Activated naive CD8-positive, alpha-beta T cell treated with anti-CD3 and anti-CD28 coated beads, Interleukin-2, amount 50 U/mL, for 24 hours (primary cell): ENCODE measurements around the gene PACS1.

ENCODE experiments used
- ATAC-seq: fragments of 150-1000 bp; cut with Tn5 transposase; one replicate; pipeline ENCODE4 v1.10.0; 2021
- DNase-seq: peaks from one replicate; pipeline ENCODE4 v3.0.0; 2021
- H3K27ac Mint-ChIP-seq: one replicate; pipeline ENCODE4 v1.8.0; 2021; ENCODE audit warnings: mild to moderate bottlenecking, mixed read lengths
- H3K27me3 Mint-ChIP-seq: one replicate; pipeline ENCODE4 v1.8.0; 2021; ENCODE audit warnings: mixed read lengths
- H3K36me3 Mint-ChIP-seq: one replicate; pipeline ENCODE4 v1.8.0; 2021; ENCODE audit warnings: low read depth, mixed read lengths
- H3K4me1 Mint-ChIP-seq: one replicate; pipeline ENCODE4 v1.8.0; 2021; ENCODE audit warnings: mixed read lengths
- H3K4me3 Mint-ChIP-seq: one replicate; pipeline ENCODE4 v1.8.0; 2021; ENCODE audit warnings: mild to moderate bottlenecking, moderate library complexity, mixed read lengths
- H3K9me3 Mint-ChIP-seq: one replicate; pipeline ENCODE4 v1.8.0; 2021; ENCODE audit warnings: mixed read lengths

PACS1 gene

DNA sequence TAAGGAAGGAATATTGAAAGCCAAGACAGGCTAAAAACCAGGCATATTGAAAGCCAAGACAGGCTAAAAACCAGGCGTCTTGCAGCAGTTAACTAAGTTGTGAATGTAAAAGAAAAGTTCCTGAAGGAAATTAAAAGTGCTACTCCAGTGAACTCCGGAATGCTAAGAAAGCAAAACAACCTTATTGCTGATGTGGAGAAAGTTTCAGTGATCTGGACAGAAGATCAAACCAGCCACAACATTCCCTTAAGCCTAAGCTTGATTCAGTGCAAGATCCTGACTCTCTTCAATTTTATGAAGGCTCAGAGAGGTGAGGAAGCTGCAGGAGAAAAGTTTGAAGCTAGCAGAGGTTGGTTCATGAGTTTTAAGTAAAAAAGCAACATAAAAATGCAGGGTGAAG lies 51.4 kb downstream of the PACS1 start:
- H3K27ac Mint-ChIP-seq = no peak overlapping the region
- DNase-seq (no peak), ATAC-seq (no peak)
- no peaks in the 10 kb centered on the region for H3K9me3 Mint-ChIP-seq
- no peaks in the 10 kb centered on the region for H3K36me3 Mint-ChIP-seq
- no peaks in the 10 kb centered on the region for H3K27me3 Mint-ChIP-seq
- no peak overlapping the region for H3K4me3 Mint-ChIP-seq
- peaks cover 84% of the 10 kb centered on the region for H3K4me1 Mint-ChIP-seq

DNA sequence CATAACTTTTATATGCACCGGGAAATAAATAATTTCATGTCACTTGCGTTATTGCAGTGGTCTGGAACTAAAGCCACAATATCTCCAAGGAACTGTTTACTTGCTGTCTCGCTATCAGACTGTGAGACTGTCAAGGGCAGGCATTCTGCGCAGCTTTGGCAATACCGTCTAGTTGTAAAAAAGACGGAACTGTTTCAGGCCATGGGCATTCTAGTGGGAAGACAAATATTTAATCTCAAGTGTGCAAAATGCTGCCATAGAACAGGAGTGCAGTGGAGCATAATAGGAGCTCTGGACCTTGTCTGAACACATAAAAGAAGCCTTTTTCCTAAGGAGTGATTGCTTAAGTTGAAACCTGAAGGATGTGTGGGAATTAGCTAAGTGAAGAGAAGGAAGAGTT lies 53.8 kb downstream of the PACS1 start:
- H3K9me3 Mint-ChIP-seq = no peaks in the 10 kb centered on the region
- H3K4me1 Mint-ChIP-seq = peaks cover 81% of the 10 kb centered on the region
- peaks cover 3% of the 10 kb centered on the region for H3K36me3 Mint-ChIP-seq
- no peak overlapping the region for H3K27ac Mint-ChIP-seq
- ATAC-seq = no peak
- H3K27me3 Mint-ChIP-seq = no peaks in the 10 kb centered on the region
- no peak for DNase-seq
- no peak overlapping the region for H3K4me3 Mint-ChIP-seq

DNA sequence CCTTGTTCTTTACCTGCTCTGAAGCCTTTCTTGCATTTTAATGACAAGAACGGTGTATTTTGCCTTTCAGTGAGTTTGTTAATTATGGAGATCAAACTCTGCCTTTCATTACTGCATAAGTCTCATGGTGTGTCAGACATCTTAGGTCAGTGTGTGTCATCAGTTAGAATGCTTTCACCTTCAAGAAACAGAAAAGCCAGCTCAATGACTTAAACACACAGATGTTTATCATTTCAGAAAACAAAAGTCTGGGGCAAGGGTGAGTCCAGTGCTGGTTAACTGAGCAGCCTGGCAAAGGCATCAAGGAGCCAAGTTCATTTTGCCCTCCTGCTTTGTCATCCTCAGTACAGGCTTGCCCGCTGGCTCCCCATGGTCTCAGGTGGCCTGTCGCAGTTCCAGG lies 54.5 kb downstream of the PACS1 start:
- ATAC-seq = no peak
- peaks cover 3% of the 10 kb centered on the region for H3K36me3 Mint-ChIP-seq
- peak overlapping the region; percentile 90 for H3K27ac Mint-ChIP-seq

DNA sequence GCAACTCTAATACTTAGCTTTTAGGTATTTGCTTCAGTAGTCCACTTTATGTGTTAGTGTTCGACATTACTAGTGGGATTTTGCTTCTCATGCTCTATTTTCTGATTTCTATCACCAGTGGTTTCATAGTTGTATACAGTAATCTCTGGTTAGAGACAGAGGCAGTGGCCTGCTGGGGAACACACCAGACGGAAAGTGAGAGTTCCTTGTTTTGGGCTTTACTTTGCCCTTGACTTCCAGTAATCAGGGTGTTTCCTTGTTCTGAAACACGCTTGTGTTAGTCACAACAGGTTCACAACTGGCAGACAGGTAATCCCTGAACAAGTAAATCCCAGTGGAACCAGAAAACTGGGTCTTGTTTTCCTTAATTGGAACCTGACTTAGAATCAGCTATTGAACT lies 56.0 kb downstream of the PACS1 start:
- H3K4me3 Mint-ChIP-seq = no peak overlapping the region
- no peak for DNase-seq

More for the DNA sequence above, 54.5 kb downstream of the PACS1 start:
- no peak for DNase-seq
- Mint-ChIP-seq H3K27me3 (no peaks in the 10 kb centered on the region), H3K4me1 (peaks cover 75% of the 10 kb centered on the region), H3K4me3 (no peak overlapping the region), H3K9me3 (no peaks in the 10 kb centered on the region)

DNA sequence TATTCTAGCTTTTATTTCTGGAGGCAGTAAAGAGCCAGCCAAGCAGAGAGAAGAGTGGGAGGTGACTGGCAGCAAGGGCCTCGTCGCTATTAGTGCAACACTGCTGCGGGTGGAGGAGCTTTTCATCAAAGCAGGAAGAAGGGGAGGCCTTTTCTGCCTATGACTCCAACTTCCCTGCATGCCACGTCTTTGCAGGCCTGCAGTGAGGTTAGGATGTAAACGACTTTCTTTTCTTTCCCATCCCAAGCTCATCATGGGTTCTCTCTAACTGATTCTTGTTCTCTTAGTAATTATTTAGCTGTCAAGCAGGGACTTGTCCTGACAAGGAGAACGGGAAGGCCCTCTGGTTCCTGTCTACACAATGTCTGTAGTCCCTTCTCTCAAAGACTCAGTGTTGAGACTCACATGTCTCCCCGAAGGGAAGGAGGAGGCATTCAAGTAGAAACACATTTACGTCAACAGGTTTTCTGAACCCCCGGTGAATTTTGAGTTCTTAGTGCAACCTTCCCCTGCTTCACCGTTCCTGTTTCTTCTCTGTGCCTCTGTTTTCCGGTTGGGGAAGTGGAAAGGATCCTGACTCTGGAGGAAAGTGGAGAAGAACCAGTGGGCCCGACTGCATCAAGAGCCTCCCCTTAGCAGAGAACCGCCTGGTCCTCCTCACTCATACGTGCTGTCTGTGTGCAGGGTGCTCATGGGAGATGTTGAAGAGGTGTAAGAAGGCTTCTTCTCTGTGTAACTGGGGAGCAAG lies 56.9 kb downstream of the PACS1 start:
- ATAC-seq = peak; percentile 92
- Mint-ChIP-seq H3K4me1 (peaks cover 79% of the 10 kb centered on the region), H3K36me3 (peaks cover 3% of the 10 kb centered on the region), H3K27me3 (no peaks in the 10 kb centered on the region), H3K9me3 (no peaks in the 10 kb centered on the region), H3K27ac (peak overlapping the region; percentile 90), H3K4me3 (peak overlapping the region; percentile 72)
- peak; percentile 70 for DNase-seq

More for the DNA sequence above, 56.0 kb downstream of the PACS1 start:
- Mint-ChIP-seq H3K9me3 (no peaks in the 10 kb centered on the region), H3K36me3 (peaks cover 3% of the 10 kb centered on the region), H3K4me1 (peaks cover 77% of the 10 kb centered on the region), H3K27me3 (no peaks in the 10 kb centered on the region), H3K27ac (peak overlapping the region; percentile 90)
- ATAC-seq = peak; percentile 45

DNA sequence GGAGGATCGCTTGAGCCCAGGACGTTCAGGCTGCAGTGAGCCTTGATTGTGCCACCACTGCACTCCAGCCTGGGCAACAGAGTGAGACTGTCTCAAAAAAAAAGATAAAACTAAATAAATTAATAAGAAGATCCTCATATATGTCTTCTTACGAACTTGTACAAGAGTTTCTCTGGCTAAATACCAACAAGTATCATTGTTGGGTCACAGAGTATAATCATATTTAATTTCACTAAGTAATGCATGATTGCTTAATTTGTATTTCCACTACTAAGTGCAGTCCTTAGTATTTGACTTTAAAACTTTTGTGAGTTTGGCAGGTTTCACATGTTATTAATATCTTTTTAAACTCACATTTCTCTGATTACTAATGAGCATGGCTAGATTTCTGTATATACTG lies 60.9 kb downstream of the PACS1 start:
- Mint-ChIP-seq H3K36me3 (peaks cover 3% of the 10 kb centered on the region), H3K27ac (no peak overlapping the region), H3K4me1 (peaks cover 76% of the 10 kb centered on the region), H3K4me3 (no peak overlapping the region), H3K27me3 (no peaks in the 10 kb centered on the region), H3K9me3 (no peaks in the 10 kb centered on the region)
- DNase-seq (no peak), ATAC-seq (no peak)

DNA sequence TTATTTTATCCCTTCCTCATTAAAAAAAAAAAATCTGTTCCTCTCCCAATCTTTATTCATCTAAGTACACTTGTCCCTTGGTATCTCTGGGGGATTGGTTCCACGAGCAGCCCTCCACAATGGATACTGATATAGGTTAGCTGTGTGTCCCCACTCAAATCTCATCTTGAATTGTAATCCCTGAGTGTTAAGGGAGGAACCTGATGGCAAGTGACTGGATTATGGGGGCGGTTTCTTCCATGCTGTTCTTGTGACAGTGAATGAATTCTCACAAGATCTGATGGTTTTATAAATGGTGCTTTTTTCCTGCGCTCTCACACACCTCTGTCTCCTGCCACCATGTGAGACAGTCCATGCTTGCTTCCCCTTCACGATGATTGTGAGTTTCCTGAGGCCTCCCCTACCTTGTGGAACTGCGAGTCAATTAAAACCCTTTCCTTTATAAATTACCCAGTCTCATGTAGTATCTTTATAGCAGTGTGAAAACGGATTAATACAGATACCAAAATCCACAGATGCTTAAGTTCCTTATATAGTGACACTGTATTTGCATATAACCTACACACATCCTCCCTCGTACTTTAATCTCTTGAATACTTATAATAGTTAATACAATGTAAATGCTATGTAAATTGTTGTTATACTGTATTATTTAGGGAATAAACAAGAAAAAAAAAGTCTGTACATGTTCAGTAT lies 62.0 kb downstream of the PACS1 start:
- no peak for DNase-seq
- H3K27me3 Mint-ChIP-seq = no peaks in the 10 kb centered on the region
- peak overlapping the region; percentile 33 for H3K27ac Mint-ChIP-seq
- peaks cover 76% of the 10 kb centered on the region for H3K4me1 Mint-ChIP-seq
- peak; percentile 27 for ATAC-seq
- peaks cover 3% of the 10 kb centered on the region for H3K36me3 Mint-ChIP-seq
- no peaks in the 10 kb centered on the region for H3K9me3 Mint-ChIP-seq
- no peak overlapping the region for H3K4me3 Mint-ChIP-seq

DNA sequence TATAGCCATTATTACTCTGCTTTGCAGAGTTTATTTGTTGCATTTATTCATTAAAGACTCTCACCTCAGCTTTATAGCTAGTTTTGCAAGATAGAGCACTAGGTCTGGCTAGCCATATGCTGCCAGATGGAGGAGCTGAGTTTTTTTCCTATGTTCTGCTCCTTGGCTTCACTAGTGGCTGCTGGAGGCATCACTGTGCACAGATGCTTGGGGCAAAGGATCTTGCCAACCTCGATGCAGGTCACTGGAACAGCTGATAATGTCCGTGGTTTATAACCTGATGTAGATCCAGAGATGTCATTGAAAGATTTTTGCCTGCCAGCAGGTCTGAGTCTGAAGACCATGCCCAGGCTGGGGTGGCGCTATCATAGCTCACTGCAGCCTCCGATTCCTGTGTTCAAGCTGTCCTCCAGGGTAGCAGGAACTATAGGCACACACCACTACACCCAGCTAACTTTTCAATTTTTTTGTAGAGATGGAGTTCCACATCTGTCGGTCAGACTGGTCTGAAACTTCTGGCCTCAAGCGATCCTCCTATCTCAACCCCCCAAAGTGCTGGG lies 63.2 kb downstream of the PACS1 start:
- Mint-ChIP-seq H3K36me3 (no peaks in the 10 kb centered on the region), H3K4me3 (no peak overlapping the region), H3K27ac (no peak overlapping the region), H3K9me3 (no peaks in the 10 kb centered on the region), H3K4me1 (peaks cover 76% of the 10 kb centered on the region), H3K27me3 (no peaks in the 10 kb centered on the region)
- DNase-seq (no peak), ATAC-seq (no peak)

DNA sequence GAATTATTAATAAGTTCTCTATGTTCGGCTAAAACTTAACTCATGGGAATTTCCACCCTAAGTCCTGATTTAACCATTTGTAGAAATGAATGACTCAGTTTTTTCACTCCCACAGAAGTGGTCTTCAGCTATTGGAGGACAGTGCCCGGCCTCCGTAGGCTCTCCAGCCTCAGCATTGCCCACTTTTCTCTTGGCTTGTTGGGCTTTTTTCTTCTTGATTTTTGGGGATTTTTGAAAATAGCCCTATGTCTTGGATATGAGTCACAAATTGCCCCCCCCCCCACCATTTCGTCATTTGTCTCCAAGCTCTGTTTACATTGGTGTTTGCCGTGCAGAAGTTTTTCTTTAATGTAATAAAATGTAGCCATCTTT lies 66.7 kb downstream of the PACS1 start:
- Mint-ChIP-seq H3K4me3 (no peak overlapping the region), H3K27me3 (no peaks in the 10 kb centered on the region), H3K9me3 (no peaks in the 10 kb centered on the region), H3K27ac (peak overlapping the region; percentile 85), H3K4me1 (peaks cover 73% of the 10 kb centered on the region), H3K36me3 (no peaks in the 10 kb centered on the region)
- DNase-seq (no peak), ATAC-seq (no peak)

DNA sequence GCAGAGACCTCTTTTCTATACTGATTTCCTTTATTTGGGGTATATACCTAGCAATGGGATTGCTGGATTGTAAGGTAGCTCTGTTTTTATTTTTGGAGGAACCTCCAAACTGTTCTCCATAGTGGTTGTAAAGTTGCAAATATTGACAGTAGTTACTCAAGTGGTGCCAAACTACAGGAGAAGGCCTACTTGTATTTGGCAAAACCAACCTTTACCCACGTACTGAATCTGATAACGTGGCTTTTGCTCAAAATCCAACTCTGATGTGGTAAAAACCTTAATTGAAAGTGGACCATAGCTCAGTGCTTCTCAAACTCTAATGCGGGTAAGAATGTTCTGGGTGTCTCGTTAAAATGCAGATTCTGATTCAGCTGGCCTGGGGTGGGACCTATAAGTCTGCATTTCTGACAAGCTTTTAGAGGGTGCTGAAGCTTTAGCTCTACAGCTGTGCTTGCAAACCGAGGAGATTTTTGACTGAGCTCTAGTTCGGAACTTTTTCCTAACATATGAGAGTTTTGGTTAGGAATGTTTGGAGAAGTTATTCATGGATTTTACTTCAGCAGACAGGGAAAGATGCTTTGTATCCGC lies 69.8 kb downstream of the PACS1 start:
- ATAC-seq = no peak
- no peaks in the 10 kb centered on the region for H3K27me3 Mint-ChIP-seq
- peaks cover 76% of the 10 kb centered on the region for H3K4me1 Mint-ChIP-seq
- DNase-seq = no peak
- no peak overlapping the region for H3K4me3 Mint-ChIP-seq
- H3K27ac Mint-ChIP-seq = no peak overlapping the region
- no peaks in the 10 kb centered on the region for H3K36me3 Mint-ChIP-seq
- no peaks in the 10 kb centered on the region for H3K9me3 Mint-ChIP-seq

DNA sequence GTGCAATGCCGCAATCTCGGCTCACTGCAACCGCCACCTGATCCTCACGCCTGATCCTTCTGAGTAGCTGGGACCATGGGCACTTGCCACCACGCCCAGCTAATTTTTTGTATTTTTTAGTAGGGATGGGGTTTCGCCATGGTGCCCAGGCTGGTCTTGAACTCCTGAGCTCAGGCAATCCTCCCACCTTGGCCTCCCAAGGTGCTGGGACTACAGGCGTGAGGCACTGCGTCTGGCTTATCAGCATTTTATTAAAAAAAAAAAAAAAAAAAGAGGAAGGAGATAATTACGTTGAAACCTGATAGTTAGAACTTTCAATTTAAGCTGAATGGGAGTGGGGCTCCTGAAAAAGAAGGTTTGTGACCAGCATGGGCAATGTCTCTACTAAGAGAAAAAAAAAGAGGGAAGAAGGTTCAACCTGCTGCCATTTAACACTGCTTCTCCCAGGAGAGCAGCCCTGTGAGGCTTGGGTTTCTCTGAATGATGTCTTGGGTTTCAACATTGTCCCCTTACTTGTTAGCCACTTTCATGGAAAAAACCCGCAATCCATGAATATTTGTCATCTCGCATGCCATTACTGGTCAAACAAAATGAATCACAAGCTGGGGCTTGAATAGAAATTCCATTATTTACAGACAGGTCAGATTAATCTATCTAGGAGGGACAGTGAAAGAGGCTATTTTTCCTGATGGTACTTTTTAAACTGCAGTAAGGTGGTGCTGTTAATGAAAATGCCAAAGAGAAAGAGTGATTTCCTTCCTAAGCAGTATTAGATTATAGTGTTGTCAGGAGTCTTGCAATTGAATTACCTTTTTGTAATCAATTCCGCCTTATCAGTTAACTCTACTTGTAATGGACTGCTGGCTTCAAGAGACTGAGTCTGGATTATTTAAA lies 72.5 kb downstream of the PACS1 start:
- Mint-ChIP-seq H3K27me3 (no peaks in the 10 kb centered on the region), H3K4me1 (peaks cover 73% of the 10 kb centered on the region), H3K9me3 (no peaks in the 10 kb centered on the region), H3K36me3 (peaks cover 7% of the 10 kb centered on the region), H3K27ac (peak overlapping the region; percentile 27), H3K4me3 (no peak overlapping the region)
- DNase-seq (no peak), ATAC-seq (no peak)

DNA sequence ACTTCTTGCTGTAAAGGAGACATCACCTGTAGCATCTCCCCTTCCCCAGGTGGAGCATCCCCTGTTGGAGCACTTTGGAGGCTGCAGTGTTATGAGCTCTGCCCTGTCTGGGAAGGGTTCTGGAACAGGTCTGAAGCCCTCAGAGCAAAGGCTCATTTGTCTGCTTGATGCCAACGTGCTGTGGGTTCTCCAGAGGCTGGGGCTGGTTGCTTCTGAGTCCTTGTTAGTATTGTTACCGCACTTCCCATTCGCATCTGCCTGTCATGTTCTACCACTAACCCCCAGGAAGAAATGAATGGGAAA lies 73.1 kb downstream of the PACS1 start:
- no peak for ATAC-seq
- DNase-seq = no peak
- H3K4me1 Mint-ChIP-seq = peaks cover 68% of the 10 kb centered on the region

DNA sequence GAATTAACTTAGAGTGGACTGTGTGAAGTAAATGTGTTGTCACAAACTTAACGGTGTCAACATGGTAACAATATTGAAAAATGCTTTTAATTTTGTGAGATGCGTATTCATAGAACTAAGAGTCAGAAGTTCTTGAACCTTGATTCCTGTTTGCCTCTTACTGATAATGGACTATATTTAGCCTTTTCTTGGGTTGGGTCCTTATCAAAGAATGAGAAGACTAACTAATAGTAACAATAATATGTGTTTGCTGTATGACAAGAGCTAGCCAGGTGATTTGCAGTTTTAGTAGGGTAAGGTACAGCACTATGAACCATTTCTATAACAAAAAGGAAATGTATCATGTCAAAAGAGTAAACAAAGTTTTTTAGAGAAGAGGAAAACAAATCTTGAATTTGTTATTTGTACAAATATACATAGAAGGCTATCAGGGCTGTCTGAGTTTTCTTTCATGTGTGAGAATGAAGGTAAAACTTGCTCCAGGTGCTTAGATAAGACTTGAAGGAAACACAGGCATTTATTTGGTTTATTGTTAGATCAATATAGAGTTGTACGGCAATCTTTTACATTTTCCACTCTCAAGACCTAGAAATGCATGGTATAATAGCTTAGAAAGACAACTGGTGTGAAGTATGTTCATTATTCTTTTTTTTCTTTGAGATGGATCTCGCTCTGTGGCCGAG lies 74.1 kb downstream of the PACS1 start:
- Mint-ChIP-seq H3K36me3 (peaks cover 7% of the 10 kb centered on the region), H3K9me3 (no peaks in the 10 kb centered on the region), H3K4me1 (peaks cover 62% of the 10 kb centered on the region), H3K27me3 (no peaks in the 10 kb centered on the region), H3K4me3 (no peak overlapping the region), H3K27ac (peak overlapping the region; percentile 48)
- DNase-seq (no peak), ATAC-seq (no peak)

More for the DNA sequence above, 73.1 kb downstream of the PACS1 start:
- no peak overlapping the region for H3K4me3 Mint-ChIP-seq
- peak overlapping the region; percentile 27 for H3K27ac Mint-ChIP-seq
- H3K36me3 Mint-ChIP-seq = peaks cover 7% of the 10 kb centered on the region
- no peaks in the 10 kb centered on the region for H3K27me3 Mint-ChIP-seq
- no peaks in the 10 kb centered on the region for H3K9me3 Mint-ChIP-seq

DNA sequence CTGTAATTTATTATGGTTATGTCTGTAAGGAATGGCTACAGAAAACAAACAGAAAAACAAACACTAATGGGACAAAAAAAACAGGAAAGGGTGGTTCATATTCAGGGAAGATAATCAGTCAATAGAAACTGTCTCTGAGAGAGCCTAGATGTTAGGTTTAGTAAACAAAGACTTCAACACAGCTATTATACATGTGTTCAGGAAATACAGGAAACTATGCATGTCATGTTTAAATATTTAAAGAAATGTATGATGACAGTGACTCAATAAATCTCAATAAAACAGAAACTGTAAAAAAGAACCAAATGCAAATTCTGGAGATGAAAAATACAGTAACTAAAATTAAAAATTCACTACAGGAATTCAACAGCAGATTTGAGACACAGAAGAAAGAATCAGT lies 76.0 kb downstream of the PACS1 start:
- Mint-ChIP-seq H3K27me3 (no peaks in the 10 kb centered on the region), H3K36me3 (peaks cover 7% of the 10 kb centered on the region), H3K27ac (no peak overlapping the region), H3K4me3 (no peak overlapping the region), H3K4me1 (peaks cover 68% of the 10 kb centered on the region), H3K9me3 (no peaks in the 10 kb centered on the region)
- ATAC-seq = no peak
- DNase-seq = no peak
